HCT116 (cell line): ENCODE data around the gene RETREG1.

Source experiments
- EGR1 ChIP-seq: IDR thresholded peaks from 2 replicates; pipeline ENCODE4 v1.6.1; 2012; ENCODE audit warnings: low read depth
- POLR2A ChIP-seq: IDR thresholded peaks from 2 replicates; pipeline ENCODE4 v1.7.0; 2011; ENCODE audit warnings: borderline replicate concordance; ENCODE audit not compliant: insufficient read depth, insufficient read length; ENCODE audit errors: extremely low read depth
- POLR2AphosphoS5 ChIP-seq: IDR thresholded peaks from 2 replicates; pipeline ENCODE4 v1.6.1; 2011; ENCODE audit warnings: mild to moderate bottlenecking, low read depth, low read length, moderate library complexity
- RAD21 ChIP-seq: IDR thresholded peaks from 2 replicates; pipeline ENCODE4 v1.6.1; 2012; ENCODE audit warnings: low read depth, mild to moderate bottlenecking
- SRF ChIP-seq: IDR thresholded peaks from 2 replicates; pipeline ENCODE4 v1.6.1; 2012; ENCODE audit warnings: low read depth
- TF ChIP-seq, protein P1 (sequence below), 3 experiments: fragments of 200-600 bp in 1 of 3; sonication (generic) in 1 of 3; IDR thresholded peaks in 2 of 3; conservative IDR thresholded peaks in 1 of 3; 2 replicates each; pipeline ENCODE4 v1.5.1; 2012 to 2017; ENCODE audit warnings: low read depth in 2 of 3, low read length in 2 of 3, antibody characterized with exemption in 1 of 3, borderline replicate concordance in 1 of 3, control low read depth in 1 of 3, mild to moderate bottlenecking in 1 of 3, mixed read lengths in 1 of 3, mixed run types in 1 of 3, moderate library complexity in 1 of 3; ENCODE audit not compliant: insufficient read depth in 1 of 3

DNA sequence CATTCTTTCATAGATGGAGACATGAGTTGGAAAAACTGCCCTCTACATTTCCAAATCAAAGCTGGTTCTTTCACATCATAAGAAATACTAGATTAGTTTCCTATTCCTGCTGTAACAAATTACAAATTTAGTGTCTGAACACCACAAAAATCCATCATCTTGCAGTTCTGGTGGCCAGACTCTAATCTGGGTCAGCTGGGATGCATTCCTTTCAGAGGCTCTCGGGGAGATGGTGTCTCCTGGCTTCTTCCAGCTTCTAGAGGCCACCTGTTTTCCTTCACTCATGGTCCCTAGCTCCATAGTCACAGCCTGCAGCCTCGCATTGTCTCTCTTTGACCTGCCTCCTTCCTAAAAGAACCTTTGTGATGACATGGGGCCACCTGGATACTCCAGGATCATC is 65.2 kb downstream of the RETREG1 start:
- TF ChIP-seq POLR2A: no peak
- TF ChIP-seq, protein P1, sequence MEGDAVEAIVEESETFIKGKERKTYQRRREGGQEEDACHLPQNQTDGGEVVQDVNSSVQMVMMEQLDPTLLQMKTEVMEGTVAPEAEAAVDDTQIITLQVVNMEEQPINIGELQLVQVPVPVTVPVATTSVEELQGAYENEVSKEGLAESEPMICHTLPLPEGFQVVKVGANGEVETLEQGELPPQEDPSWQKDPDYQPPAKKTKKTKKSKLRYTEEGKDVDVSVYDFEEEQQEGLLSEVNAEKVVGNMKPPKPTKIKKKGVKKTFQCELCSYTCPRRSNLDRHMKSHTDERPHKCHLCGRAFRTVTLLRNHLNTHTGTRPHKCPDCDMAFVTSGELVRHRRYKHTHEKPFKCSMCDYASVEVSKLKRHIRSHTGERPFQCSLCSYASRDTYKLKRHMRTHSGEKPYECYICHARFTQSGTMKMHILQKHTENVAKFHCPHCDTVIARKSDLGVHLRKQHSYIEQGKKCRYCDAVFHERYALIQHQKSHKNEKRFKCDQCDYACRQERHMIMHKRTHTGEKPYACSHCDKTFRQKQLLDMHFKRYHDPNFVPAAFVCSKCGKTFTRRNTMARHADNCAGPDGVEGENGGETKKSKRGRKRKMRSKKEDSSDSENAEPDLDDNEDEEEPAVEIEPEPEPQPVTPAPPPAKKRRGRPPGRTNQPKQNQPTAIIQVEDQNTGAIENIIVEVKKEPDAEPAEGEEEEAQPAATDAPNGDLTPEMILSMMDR (IDR thresholded peaks at IDR 0.05 in 2 of 3, conservative IDR thresholded peaks at IDR 0.05 in 1 of 3; ENCODE audit: borderline replicate concordance in 1 of 3, insufficient read depth in 1 of 3, low read depth in 2 of 3, low read length in 2 of 3): no peak
- TF ChIP-seq SRF: no peak
- no peak for TF ChIP-seq POLR2AphosphoS5
- TF ChIP-seq RAD21: no peak
- no peak for TF ChIP-seq EGR1
